NCI-H82 treated with DMSO at 0.1 percent for 48 hours (cell line): ENCODE data around the gene ARID1B.

Experiments
- DNase-seq: peaks from one replicate; lab custom pipeline; 2025; ENCODE audit not compliant: unreplicated experiment; lab: John Stamatoyannopoulos, UW

ARID1B gene

GRCh38 chr6:156875062-156875461 lies 97.9 kb downstream of the ARID1B start:
- DNase-seq: no peak

GRCh38 chr6:156876302-156876701 lies 99.1 kb downstream of the ARID1B start:
- no peak for DNase-seq

- DNase-seq: no peak
Measured at GRCh38 chr6:156877126-156877863, 100.1 kb downstream of the ARID1B start.

- no peak for DNase-seq
Measured at GRCh38 chr6:156878681-156879080, 101.5 kb downstream of the ARID1B start.

GRCh38 chr6:156879186-156879585 lies 102.0 kb downstream of the ARID1B start:
- DNase-seq: no peak

- DNase-seq: no peak
Measured at GRCh38 chr6:156879591-156879990, 102.4 kb downstream of the ARID1B start.

- no peak for DNase-seq
Measured at GRCh38 chr6:156880913-156881312, 103.7 kb downstream of the ARID1B start.

- no peak for DNase-seq
Measured at GRCh38 chr6:156881687-156882629, 104.8 kb downstream of the ARID1B start.

- DNase-seq: no peak
Measured at GRCh38 chr6:156883497-156884252, 106.5 kb downstream of the ARID1B start.

GRCh38 chr6:156884306-156884705 lies 107.1 kb downstream of the ARID1B start:
- no peak for DNase-seq

GRCh38 chr6:156885562-156885961 lies 108.4 kb downstream of the ARID1B start:
- DNase-seq: no peak

GRCh38 chr6:156886409-156886808 lies 109.2 kb downstream of the ARID1B start:
- no peak for DNase-seq

GRCh38 chr6:156887623-156888269 lies 110.6 kb downstream of the ARID1B start:
- no peak for DNase-seq

GRCh38 chr6:156889469-156889868 lies 112.3 kb downstream of the ARID1B start:
- no peak for DNase-seq

GRCh38 chr6:156889986-156890385 lies 112.8 kb downstream of the ARID1B start:
- DNase-seq: no peak

GRCh38 chr6:156890627-156891314 lies 113.6 kb downstream of the ARID1B start:
- DNase-seq: no peak

- no peak for DNase-seq
Measured at GRCh38 chr6:156897907-156898531, 120.8 kb downstream of the ARID1B start.

- no peak for DNase-seq
Measured at GRCh38 chr6:156899071-156899470, 121.9 kb downstream of the ARID1B start.

GRCh38 chr6:156899532-156900135 lies 122.5 kb downstream of the ARID1B start:
- DNase-seq: no peak
